ENCODE data around the gene MLLT3. TPM values are rescaled to one million over a fixed set of nuclear protein-coding genes. Genes with fewer than 3 reads are reported as not detected.

Gene MLLT3
- total and polyA plus RNA-seq, 2 donors (not counting 3 experiments of a cell fraction or from before 2014, with no cell fraction given), result 6.1 to 10.0 TPM

- ChIA-PET CTCF (no interaction called here), POLR2A (no interaction called here)
- no peak for FAIRE-seq
Observed at GRCh38 chr9:20499013-20499412, 123.3 kb downstream of the MLLT3 start.

More at GRCh38 chr9:20499013-20499412, 123.3 kb downstream of the MLLT3 start:
- no peak for DNase-seq (ENCODE audit: low read depth, low spot score)
- no TSS peak for BruUV-seq (replicated peaks)
- intact Hi-C loops (cut with micrococcal nuclease), result no loop called here
- Histone ChIP-seq H4K20me1 (replicated peaks; ENCODE audit: control insufficient read depth, extremely low read depth, insufficient read depth, low read length) (no peaks in the 10 kb centered on the region), H3K4me1 (ENCODE audit: control insufficient read depth, extremely low read depth, insufficient read depth, low read length) (no peaks in the 10 kb centered on the region), H3K27ac (ENCODE audit: insufficient read depth, low read depth, low read length) (no peak overlapping the region), H3K4me3 (replicated peaks in 1 of 3; ENCODE audit: insufficient read depth in 1 of 3, low read depth in 1 of 3, low read length in 3 of 3) (no peak overlapping the region), H3K9me1 (replicated peaks; ENCODE audit: control insufficient read depth, extremely low read depth, insufficient read depth, low read length) (no peaks in the 10 kb centered on the region), H3K4me2 (ENCODE audit: insufficient read depth, low read length) (no peak overlapping the region), H3K79me2 (ENCODE audit: control insufficient read depth, insufficient read depth, low read length) (no peaks in the 10 kb centered on the region), H2AFZ (ENCODE audit: low read depth, low read length) (no peak overlapping the region), H3K9ac (replicated peaks; ENCODE audit: extremely low read depth, insufficient read depth, low read length) (no peak overlapping the region), H3K27me3 (ENCODE audit: control insufficient read depth in 2 of 2, insufficient read depth in 2 of 2, low read length in 2 of 2) (no peaks in the 10 kb centered on the region), H3K9me3 (replicated peaks; ENCODE audit: control insufficient read depth, insufficient read depth, low read length) (no peaks in the 10 kb centered on the region), H3K36me3 (ENCODE audit: control insufficient read depth in 2 of 2, extremely low read depth in 1 of 2, insufficient read depth in 2 of 2, low read length in 2 of 2) (no peaks in the 10 kb centered on the region)
- TF ChIP-seq MAX (IDR thresholded peaks at IDR 0.05; ENCODE audit: insufficient read depth, insufficient read length) (no peak), JUN (IDR thresholded peaks at IDR 0.05; ENCODE audit: borderline replicate concordance, insufficient read depth, insufficient read length, low read depth) (no peak), FOS (IDR thresholded peaks at IDR 0.05; ENCODE audit: borderline replicate concordance, insufficient read depth, low read length) (no peak), EZH2 (IDR thresholded peaks at IDR 0.05; ENCODE audit: borderline replicate concordance, low read depth, low read length, severe bottlenecking) (no peak), CTCF (IDR thresholded peaks at IDR 0.05; ENCODE audit: extremely low read depth in 1 of 2, insufficient read depth in 1 of 2, low read depth in 1 of 2, low read length in 2 of 2) (no peak), MYC (IDR thresholded peaks at IDR 0.05; ENCODE audit: low read depth, low read length) (no peak), POLR2A (IDR thresholded peaks at IDR 0.05; ENCODE audit: low read depth, low read length) (no peak), GATA2 (IDR thresholded peaks at IDR 0.05; ENCODE audit: insufficient read depth, insufficient read length, low read depth, low read length) (no peak), POLR2AphosphoS5 (IDR thresholded peaks at IDR 0.05; ENCODE audit: insufficient read depth, low read depth, low read length) (no peak)
- dilution Hi-C loops (cut with MboI; ENCODE audit: extremely low pct_ligation_motif_present, low sequenced_read_pairs), result no loop called here

Measured in endothelial cell of umbilical vein (primary cell).